KMS-11 (cell line): Measurements from ENCODE around the gene RGS3.

ENCODE experiments used
- H2AFZ ChIP-seq: fragments of 200-600 bp; sonication (generic); 2 replicates; pipeline ENCODE4 v1.6.1; 2016; ENCODE audit warnings: antibody characterized with exemption, mixed run types, low read depth
- H3K27ac ChIP-seq: fragments of 200-600 bp; sonication (generic); 2 replicates; pipeline ENCODE4 v1.6.1; 2016; ENCODE audit warnings: mild to moderate bottlenecking, mixed run types
- H3K27me3 ChIP-seq: fragments of 200-600 bp; sonication (generic); 2 replicates; pipeline ENCODE4 v1.6.1; 2017; ENCODE audit warnings: mild to moderate bottlenecking, low read depth, mixed run types, moderate library complexity; ENCODE audit not compliant: insufficient read depth
- H3K36me3 ChIP-seq: fragments of 200-600 bp; sonication (generic); 2 replicates; pipeline ENCODE4 v1.6.1; 2017; ENCODE audit warnings: mild to moderate bottlenecking, mixed run types; ENCODE audit not compliant: insufficient read depth
- H3K4me1 ChIP-seq: fragments of 200-600 bp; sonication (generic); 2 replicates; pipeline ENCODE4 v1.6.1; 2016; ENCODE audit warnings: mild to moderate bottlenecking, low read depth, mixed run types; ENCODE audit not compliant: poor library complexity, severe bottlenecking
- H3K4me2 ChIP-seq: fragments of 200-600 bp; sonication (generic); 2 replicates; pipeline ENCODE4 v1.7.0; 2016; ENCODE audit warnings: mild to moderate bottlenecking, mixed run types
- H3K4me3 ChIP-seq: fragments of 200-600 bp; sonication (generic); IDR thresholded peaks from 2 replicates; pipeline ENCODE4 v1.6.1; 2017; ENCODE audit warnings: low read depth, low read length, mixed read lengths; ENCODE audit not compliant: insufficient read depth
- H3K79me2 ChIP-seq: fragments of 200-600 bp; sonication (generic); 2 replicates; pipeline ENCODE4 v1.6.1; 2016; ENCODE audit warnings: low read depth, mixed run types; ENCODE audit not compliant: insufficient read depth
- H3K9ac ChIP-seq: fragments of 200-600 bp; sonication (generic); 2 replicates; pipeline ENCODE4 v1.6.1; 2016; ENCODE audit warnings: mild to moderate bottlenecking, mixed run types
- H4K20me1 ChIP-seq: fragments of 200-600 bp; sonication (generic); 2 replicates; pipeline ENCODE4 v1.6.1; 2016; ENCODE audit warnings: mild to moderate bottlenecking, mixed run types; ENCODE audit not compliant: insufficient read depth
- CTCF ChIP-seq: fragments of 200-600 bp; sonication (generic); conservative IDR thresholded peaks from 2 replicates; pipeline ENCODE4 v1.6.1; 2017; ENCODE audit warnings: low read depth, mild to moderate bottlenecking, antibody characterized with exemption, low read length, moderate library complexity, mixed read lengths

The RGS3 gene

GRCh38 chr9:113631871-113632665, 168.5 kb downstream of the RGS3 start:
- no peaks in the 10 kb centered on the region for H4K20me1 ChIP-seq
- H3K27ac ChIP-seq, result no peak overlapping the region
- H3K9ac ChIP-seq, result no peak overlapping the region
- no peak overlapping the region for H2AFZ ChIP-seq
- H3K79me2 ChIP-seq, result no peaks in the 10 kb centered on the region
- H3K4me2 ChIP-seq, result no peak overlapping the region
- no peak overlapping the region for H3K4me3 ChIP-seq
- no peaks in the 10 kb centered on the region for H3K27me3 ChIP-seq
- no peaks in the 10 kb centered on the region for H3K36me3 ChIP-seq
- no peak for TF ChIP-seq CTCF
- no peaks in the 10 kb centered on the region for H3K4me1 ChIP-seq

- TF ChIP-seq CTCF, result no peak
- H2AFZ ChIP-seq, result no peak overlapping the region
- H4K20me1 ChIP-seq, result no peaks in the 10 kb centered on the region
- no peak overlapping the region for H3K4me2 ChIP-seq
- no peaks in the 10 kb centered on the region for H3K4me1 ChIP-seq
- H3K36me3 ChIP-seq, result no peaks in the 10 kb centered on the region
- no peak overlapping the region for H3K27ac ChIP-seq
- no peaks in the 10 kb centered on the region for H3K27me3 ChIP-seq
- no peak overlapping the region for H3K4me3 ChIP-seq
- no peaks in the 10 kb centered on the region for H3K79me2 ChIP-seq
- H3K9ac ChIP-seq, result no peak overlapping the region
These were observed 169.5 kb downstream of the RGS3 start for GRCh38 chr9:113632776-113633590.

- H3K4me1 ChIP-seq, result no peaks in the 10 kb centered on the region
- no peaks in the 10 kb centered on the region for H3K36me3 ChIP-seq
- H3K9ac ChIP-seq, result no peak overlapping the region
- no peak overlapping the region for H3K27ac ChIP-seq
- H3K4me2 ChIP-seq, result no peak overlapping the region
- no peak overlapping the region for H3K4me3 ChIP-seq
- no peak for TF ChIP-seq CTCF
- H4K20me1 ChIP-seq, result no peaks in the 10 kb centered on the region
- no peaks in the 10 kb centered on the region for H3K79me2 ChIP-seq
- no peak overlapping the region for H2AFZ ChIP-seq
- no peaks in the 10 kb centered on the region for H3K27me3 ChIP-seq
These were observed 170.5 kb downstream of the RGS3 start for GRCh38 chr9:113633782-113634595.

GRCh38 chr9:113634596-113635515, 171.3 kb downstream of the RGS3 start:
- Histone ChIP-seq H3K27me3 (no peaks in the 10 kb centered on the region), H3K36me3 (no peaks in the 10 kb centered on the region), H4K20me1 (no peaks in the 10 kb centered on the region), H3K4me1 (no peaks in the 10 kb centered on the region), H3K27ac (no peak overlapping the region), H2AFZ (no peak overlapping the region), H3K79me2 (no peaks in the 10 kb centered on the region), H3K4me2 (no peak overlapping the region), H3K9ac (no peak overlapping the region), H3K4me3 (no peak overlapping the region)
- TF ChIP-seq CTCF, result no peak
